HepG2 (cell line): ENCODE data around the gene SYNE3. TPM values are rescaled to one million over a fixed set of nuclear protein-coding genes. Genes with fewer than 3 reads are reported as not detected.
A peak's percentile ranks its signal among the peaks of the same experiment; 100 is the strongest.

Source experiments
- FOSL2 ChIP-seq: sonication (generic); formaldehyde crosslinking; IDR thresholded peaks from 2 replicates; pipeline ENCODE4 v1.4.0; 2020; ENCODE audit warnings: missing genetic modification reagents
- FOXO1 ChIP-seq: sonication (generic); formaldehyde crosslinking; IDR thresholded peaks from 2 replicates; pipeline ENCODE4 v1.4.0; 2020; ENCODE audit warnings: missing genetic modification reagents
- GABPB1 ChIP-seq: IDR thresholded peaks from 2 replicates; pipeline ENCODE4 v1.6.1; 2016; ENCODE audit warnings: mild to moderate bottlenecking, missing genetic modification reagents, moderate library complexity, missing compliant biosample characterization
- ISL2 ChIP-seq: sonication (generic); formaldehyde crosslinking; IDR thresholded peaks from 2 replicates; pipeline ENCODE4 v1.5.0; 2020; ENCODE audit warnings: missing genetic modification reagents
- POLR2A ChIP-seq, 2 experiments: IDR thresholded peaks; 2 replicates each; pipeline ENCODE4 v1.6.1; 2011; ENCODE audit warnings: low read depth in 2 of 2, low read length in 2 of 2, mild to moderate bottlenecking in 1 of 2, moderate library complexity in 1 of 2; ENCODE audit not compliant: insufficient read depth in 1 of 2
- RXRB ChIP-seq: IDR thresholded peaks from 2 replicates; pipeline ENCODE4 v1.6.1; 2016; ENCODE audit warnings: borderline replicate concordance, missing genetic modification reagents, missing compliant biosample characterization
- SKIL ChIP-seq: sonication (generic); formaldehyde crosslinking; IDR thresholded peaks from 2 replicates; pipeline ENCODE4 v1.8.0; 2022; ENCODE audit warnings: missing genetic modification reagents, mild to moderate bottlenecking, moderate library complexity, borderline replicate concordance
- SMARCC2 ChIP-seq: fragments of 450-650 bp; IDR thresholded peaks from 2 replicates; pipeline ENCODE4 v1.6.1; 2017; ENCODE audit warnings: antibody characterized with exemption, mild to moderate bottlenecking
- SOX5 ChIP-seq: IDR thresholded peaks from 2 replicates; pipeline ENCODE4 v1.6.1; 2016; ENCODE audit warnings: borderline replicate concordance
- ZFP36 ChIP-seq: fragments of 150-350 bp; IDR thresholded peaks from 2 replicates; pipeline ENCODE4 v1.6.1; 2018; ENCODE audit warnings: borderline replicate concordance, low read length, low read depth; ENCODE audit not compliant: partially characterized antibody
- ZFP37 ChIP-seq: sonication (generic); formaldehyde crosslinking; IDR thresholded peaks from 2 replicates; pipeline ENCODE4 v1.4.0; 2020; ENCODE audit warnings: missing genetic modification reagents, borderline replicate concordance
- ZKSCAN5 ChIP-seq: sonication (generic); formaldehyde crosslinking; IDR thresholded peaks from 2 replicates; pipeline ENCODE4 v1.5.1; 2020; ENCODE audit warnings: mild to moderate bottlenecking, missing genetic modification reagents
- ZNF256 ChIP-seq: sonication (generic); formaldehyde crosslinking; conservative IDR thresholded peaks from 2 replicates; pipeline ENCODE4 v1.4.0; 2020; ENCODE audit warnings: missing genetic modification reagents
- ZNF605 ChIP-seq: sonication (generic); formaldehyde crosslinking; IDR thresholded peaks from 2 replicates; pipeline ENCODE4 v1.8.0; 2022; ENCODE audit warnings: mild to moderate bottlenecking, missing genetic modification reagents
- ZNF609 ChIP-seq: sonication (generic); formaldehyde crosslinking; IDR thresholded peaks from 2 replicates; pipeline ENCODE4 v1.4.0; 2020; ENCODE audit warnings: mild to moderate bottlenecking, missing genetic modification reagents, borderline replicate concordance
- polyA plus RNA-seq, 8 experiments: library from polyadenylated mRNA; depleted of rRNA in 3 of 8; stranded (reverse) in 7 of 8; unstranded in 1 of 8; fragments of >200 nt; fragmentation: Illumina TruSeq in 4 of 8; extraction: Trizol in 4 of 8; gene quantifications; 2 replicates each; pipeline versions ENCODE4 v1.2.1 to v1.2.3, GENCODE V29; 2011 to 2016; ENCODE audit warnings: low read depth in 4 of 8, missing spikeins in 1 of 8, mixed read lengths in 1 of 8; ENCODE audit not compliant: insufficient read depth in 1 of 8
- total RNA-seq, 5 experiments: library from RNA; depleted of rRNA; stranded (reverse); fragments of >200 nt; fragmentation: Illumina TruSeq; extraction: Trizol; gene quantifications; 2 replicates each; pipeline ENCODE4 v1.2.3, GENCODE V29; 2016; ENCODE audit warnings: low read depth in 1 of 5
- TF ChIP-seq, protein P1 (sequence below): IDR thresholded peaks from 2 replicates; pipeline ENCODE4 v1.4.0; 2020; ENCODE audit warnings: mild to moderate bottlenecking, missing genetic modification reagents
- TF ChIP-seq, protein P2 (sequence below): sonication (generic); formaldehyde crosslinking; IDR thresholded peaks from 2 replicates; pipeline ENCODE4 v1.4.0; 2020; ENCODE audit warnings: missing genetic modification reagents, low read depth, mild to moderate bottlenecking, borderline replicate concordance

The SYNE3 gene
- total and polyA plus RNA-seq, 2 of the 13 experiments (the other 11 are each of a cell fraction or from before 2014, with no cell fraction given) = 7.8 to 8.0 TPM

- TF ChIP-seq, protein P1, sequence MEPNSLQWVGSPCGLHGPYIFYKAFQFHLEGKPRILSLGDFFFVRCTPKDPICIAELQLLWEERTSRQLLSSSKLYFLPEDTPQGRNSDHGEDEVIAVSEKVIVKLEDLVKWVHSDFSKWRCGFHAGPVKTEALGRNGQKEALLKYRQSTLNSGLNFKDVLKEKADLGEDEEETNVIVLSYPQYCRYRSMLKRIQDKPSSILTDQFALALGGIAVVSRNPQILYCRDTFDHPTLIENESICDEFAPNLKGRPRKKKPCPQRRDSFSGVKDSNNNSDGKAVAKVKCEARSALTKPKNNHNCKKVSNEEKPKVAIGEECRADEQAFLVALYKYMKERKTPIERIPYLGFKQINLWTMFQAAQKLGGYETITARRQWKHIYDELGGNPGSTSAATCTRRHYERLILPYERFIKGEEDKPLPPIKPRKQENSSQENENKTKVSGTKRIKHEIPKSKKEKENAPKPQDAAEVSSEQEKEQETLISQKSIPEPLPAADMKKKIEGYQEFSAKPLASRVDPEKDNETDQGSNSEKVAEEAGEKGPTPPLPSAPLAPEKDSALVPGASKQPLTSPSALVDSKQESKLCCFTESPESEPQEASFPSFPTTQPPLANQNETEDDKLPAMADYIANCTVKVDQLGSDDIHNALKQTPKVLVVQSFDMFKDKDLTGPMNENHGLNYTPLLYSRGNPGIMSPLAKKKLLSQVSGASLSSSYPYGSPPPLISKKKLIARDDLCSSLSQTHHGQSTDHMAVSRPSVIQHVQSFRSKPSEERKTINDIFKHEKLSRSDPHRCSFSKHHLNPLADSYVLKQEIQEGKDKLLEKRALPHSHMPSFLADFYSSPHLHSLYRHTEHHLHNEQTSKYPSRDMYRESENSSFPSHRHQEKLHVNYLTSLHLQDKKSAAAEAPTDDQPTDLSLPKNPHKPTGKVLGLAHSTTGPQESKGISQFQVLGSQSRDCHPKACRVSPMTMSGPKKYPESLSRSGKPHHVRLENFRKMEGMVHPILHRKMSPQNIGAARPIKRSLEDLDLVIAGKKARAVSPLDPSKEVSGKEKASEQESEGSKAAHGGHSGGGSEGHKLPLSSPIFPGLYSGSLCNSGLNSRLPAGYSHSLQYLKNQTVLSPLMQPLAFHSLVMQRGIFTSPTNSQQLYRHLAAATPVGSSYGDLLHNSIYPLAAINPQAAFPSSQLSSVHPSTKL (CRISPR knock-in tag) = peak; percentile 93
- TF ChIP-seq SKIL (peak; percentile 96), SMARCC2 (no peak), GABPB1 (peak; percentile 85), ZFP37 (CRISPR knock-in tag) (peak; percentile 80; the same call in 1 of the 2 replicates), FOXO1 (CRISPR knock-in tag) (peak; percentile 97), ZFP36 (no peak), FOSL2 (peak; percentile 59), ZKSCAN5 (CRISPR knock-in tag) (peak; percentile 86; the same call in 1 of the 2 replicates), POLR2A (IDR thresholded peaks at IDR 0.05; ENCODE audit: insufficient read depth in 1 of 2, low read depth in 2 of 2, low read length in 2 of 2) (peak; percentile 39 to 46; a peak in 2 of 4 replicates), ZNF609 (CRISPR knock-in tag) (peak; percentile 93), ZNF256 (CRISPR knock-in tag) (no peak), ZNF605 (peak; percentile 51; the same call in 1 of the 2 replicates), SOX5 (peak; percentile 79), RXRB (peak; percentile 95), ISL2 (CRISPR knock-in tag) (peak; percentile 69)
- TF ChIP-seq, protein P2, sequence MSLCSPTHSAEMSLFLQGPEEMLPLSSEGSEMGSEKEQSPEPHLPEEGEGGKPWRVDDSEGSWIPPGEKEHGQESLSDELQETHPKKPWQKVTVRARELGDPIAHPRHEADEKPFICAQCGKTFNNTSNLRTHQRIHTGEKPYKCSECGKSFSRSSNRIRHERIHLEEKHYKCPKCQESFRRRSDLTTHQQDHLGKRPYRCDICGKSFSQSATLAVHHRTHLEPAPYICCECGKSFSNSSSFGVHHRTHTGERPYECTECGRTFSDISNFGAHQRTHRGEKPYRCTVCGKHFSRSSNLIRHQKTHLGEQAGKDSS (CRISPR knock-in tag) = peak; percentile 84; the same call in 1 of the 2 replicates
Measured at GRCh38 chr14:95549656-95550585, 33.5 kb upstream of the SYNE3 start (continued).
